Liver (tissue), 3 donors: ENCODE results near the gene GNPNAT1.

Experiments used
- CTCF ChIP-seq: fragments of 150-350 bp; IDR thresholded peaks from 2 replicates; pipeline ENCODE4 v1.5.1; 2017; ENCODE audit warnings: improper control_type of control experiment, low read depth, low read length; ENCODE audit not compliant: missing input control
- TAF1 ChIP-seq: conservative IDR thresholded peaks from 2 replicates; pipeline ENCODE4 v1.6.1; 2016; ENCODE audit warnings: antibody characterized with exemption, mild to moderate bottlenecking
- donor health status: healthy.
- donor health status: healthy.

- TF ChIP-seq CTCF, result no peak
- TF ChIP-seq TAF1, result no peak
Observed at GRCh38 chr14:52840877-52841276, 49.5 kb upstream of the GNPNAT1 start.
